ENCODE data around the gene TMEM45A. TPM values are rescaled to one million over a fixed set of nuclear protein-coding genes. Genes with fewer than 3 reads are reported as not detected.
"Not testable (repeated sequence)": the region's sequence is repeated elsewhere in the genome, so short reads cannot be mapped to it uniquely, and the experiment has no call there.

Gene TMEM45A
- 15.9 TPM for total RNA-seq
- long read RNA-seq, transcript TMEM45A-201 (6 exons, 1,567 nt), result major isoform, 16 of 25 reads
- long read RNA-seq, partial matches to known transcripts, result 0 of 25 reads
- long read RNA-seq, other reads (novel, unspliced or antisense), result 9 of 25 reads

GRCh38 chr3:100492059-100493006 is at the start of gene TMEM45A:
Gene TMEM45A, plus strand, starts transcription at chr3:100492619. Its CDS starts 62,593 bp downstream, at chr3:100555212.
- intact Hi-C loops (cut with DNase I), result no loop called here
- peak within 1 kb of the TSS; percentile 77 for H3K27ac ChIP-seq
- TF ChIP-seq CTCF (IDR thresholded peaks at IDR 0.05), result no peak

GRCh38 chr3:100443690-100444089 is 48.7 kb upstream of the TMEM45A start:
- Histone ChIP-seq H3K4me3 (no peak overlapping the region), H3K9me3 (no peaks in the 10 kb centered on the region), H3K4me1 (no peaks in the 10 kb centered on the region), H3K36me3 (no peaks in the 10 kb centered on the region), H3K27ac (no peak overlapping the region), H3K27me3 (no peaks in the 10 kb centered on the region)
- TF ChIP-seq CTCF (IDR thresholded peaks at IDR 0.05), result no peak
- ATAC-seq (no peak), DNase-seq (no peak)
- intact Hi-C loops (cut with DNase I), result no loop called here

More at GRCh38 chr3:100492059-100493006, at the start of gene TMEM45A:
- peak; percentile 100 for ATAC-seq
- Histone ChIP-seq H3K36me3 (no peaks in the 10 kb centered on the region), H3K9me3 (no peaks in the 10 kb centered on the region), H3K27me3 (no peaks in the 10 kb centered on the region), H3K4me3 (peak within 1 kb of the TSS; percentile 59), H3K4me1 (no peaks in the 10 kb centered on the region)
- DNase-seq, result peak; percentile 98

GRCh38 chr3:100447067-100447466 is 45.4 kb upstream of the TMEM45A start:
- H3K4me3 ChIP-seq; H3K27ac ChIP-seq; ATAC-seq; H3K9me3 ChIP-seq; H3K36me3 ChIP-seq; DNase-seq; intact Hi-C loops (cut with DNase I); H3K27me3 ChIP-seq; H3K4me1 ChIP-seq: not testable (repeated sequence)

GRCh38 chr3:100448079-100448478 is 44.3 kb upstream of the TMEM45A start:
- intact Hi-C loops (cut with DNase I), result no loop called here
- Histone ChIP-seq H3K9me3 (no peaks in the 10 kb centered on the region), H3K36me3 (no peaks in the 10 kb centered on the region), H3K27ac (no peak overlapping the region), H3K4me1 (no peaks in the 10 kb centered on the region), H3K4me3 (no peak overlapping the region), H3K27me3 (no peaks in the 10 kb centered on the region)
- ATAC-seq (no peak), DNase-seq (no peak)
- no peak for TF ChIP-seq CTCF (IDR thresholded peaks at IDR 0.05)

GRCh38 chr3:100449214-100449613 is 43.2 kb upstream of the TMEM45A start:
- no peak for ATAC-seq
- Histone ChIP-seq H3K4me1 (no peaks in the 10 kb centered on the region), H3K27ac (no peak overlapping the region), H3K9me3 (no peaks in the 10 kb centered on the region), H3K27me3 (no peaks in the 10 kb centered on the region), H3K36me3 (no peaks in the 10 kb centered on the region), H3K4me3 (no peak overlapping the region)
- no peak for DNase-seq
- TF ChIP-seq CTCF (IDR thresholded peaks at IDR 0.05), result no peak
- intact Hi-C loops (cut with DNase I), result no loop called here

- no peaks in the 10 kb centered on the region for H3K27me3 ChIP-seq
- no peak for DNase-seq
- no peak overlapping the region for H3K4me3 ChIP-seq
- H3K27ac ChIP-seq, result no peak overlapping the region
- ATAC-seq, result no peak
- H3K9me3 ChIP-seq, result no peaks in the 10 kb centered on the region
- H3K4me1 ChIP-seq, result no peaks in the 10 kb centered on the region
- intact Hi-C loops (cut with DNase I), result no loop called here
- TF ChIP-seq CTCF (IDR thresholded peaks at IDR 0.05), result no peak
- no peaks in the 10 kb centered on the region for H3K36me3 ChIP-seq
Measured at GRCh38 chr3:100454677-100455076, 37.7 kb upstream of the TMEM45A start.
